NCI-H2171 treated with DMSO at 0.1 percent for 48 hours (cell line): ENCODE measurements around the gene NBPF3.
"Not testable (repeated sequence)": the region's sequence is repeated elsewhere in the genome, so short reads cannot be mapped to it uniquely, and the experiment has no call there.

Source experiments
- DNase-seq: peaks from one replicate; lab custom pipeline; 2025; lab: John Stamatoyannopoulos, UW

NBPF3 gene

DNA sequence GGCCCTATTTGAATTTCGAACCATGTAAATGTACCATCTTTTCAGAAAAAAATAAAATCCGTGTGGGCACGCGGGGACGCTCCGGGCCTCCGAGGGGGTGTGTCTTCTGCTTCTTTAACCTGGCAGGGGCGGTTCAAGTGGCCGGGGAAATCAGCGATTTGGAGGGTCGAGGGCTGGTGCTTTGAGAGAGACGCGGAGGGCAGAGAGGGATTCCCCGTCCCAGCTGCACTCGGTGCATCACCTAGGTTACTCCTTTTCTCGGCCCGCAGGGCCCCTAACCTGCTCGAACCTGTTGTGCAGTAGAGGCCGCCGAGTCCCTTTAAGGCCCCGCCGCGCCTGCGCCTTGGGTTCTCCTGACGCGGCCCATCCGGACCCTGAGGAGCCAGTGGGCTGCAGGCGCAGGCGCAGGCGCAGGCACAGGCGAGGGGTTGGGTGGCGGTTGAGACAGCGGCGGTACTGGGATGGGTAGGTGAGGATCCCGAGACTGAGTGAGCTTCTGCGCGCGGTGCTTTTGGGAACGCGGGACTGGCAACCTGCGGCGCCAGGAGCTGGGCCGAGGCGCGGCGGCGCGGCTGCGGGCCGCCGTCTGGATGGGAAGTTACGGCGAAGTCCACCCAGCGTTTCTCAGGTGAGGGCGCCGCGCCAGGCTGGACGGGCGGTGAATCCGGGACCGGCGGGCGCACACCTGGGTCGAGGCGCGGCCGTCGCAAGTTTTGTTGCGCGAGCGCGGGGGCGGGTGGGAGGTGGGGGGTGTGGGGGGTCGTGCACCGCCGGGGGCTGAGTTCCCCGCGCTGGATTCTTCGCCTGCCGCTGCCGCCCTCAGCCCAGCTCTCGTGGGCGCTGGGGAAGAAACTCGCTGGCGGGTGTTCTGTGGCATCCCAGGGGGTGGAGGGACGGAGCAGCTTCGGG lies at the start of gene NBPF3:
TSS of gene NBPF3 (plus strand) at position 417 of the 909 bp plus-strand sequence. CDS start 4,950 bp downstream, outside the sequence.
- peak; percentile 89 for DNase-seq

DNA sequence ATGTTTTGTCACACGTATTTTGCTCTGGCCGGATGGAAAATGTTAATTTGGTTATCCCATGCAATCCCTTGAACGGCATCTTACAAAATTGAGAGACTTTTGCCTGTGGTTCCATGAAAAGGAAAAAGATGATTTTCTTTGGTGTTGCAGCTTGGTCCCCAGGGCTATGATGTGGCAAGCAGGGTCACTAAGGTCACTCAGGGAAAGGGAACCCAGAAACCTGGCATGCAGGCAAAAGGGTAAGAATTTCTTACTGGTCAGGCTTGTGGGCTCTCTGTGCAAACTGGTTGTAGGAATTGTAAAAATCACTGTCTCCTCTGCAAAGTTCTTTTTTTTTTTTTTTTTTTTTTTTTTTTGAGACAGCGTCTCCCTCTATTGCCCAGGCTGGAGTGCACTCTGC lies 48.4 kb upstream of the NBPF3 start:
- DNase-seq: no peak

DNA sequence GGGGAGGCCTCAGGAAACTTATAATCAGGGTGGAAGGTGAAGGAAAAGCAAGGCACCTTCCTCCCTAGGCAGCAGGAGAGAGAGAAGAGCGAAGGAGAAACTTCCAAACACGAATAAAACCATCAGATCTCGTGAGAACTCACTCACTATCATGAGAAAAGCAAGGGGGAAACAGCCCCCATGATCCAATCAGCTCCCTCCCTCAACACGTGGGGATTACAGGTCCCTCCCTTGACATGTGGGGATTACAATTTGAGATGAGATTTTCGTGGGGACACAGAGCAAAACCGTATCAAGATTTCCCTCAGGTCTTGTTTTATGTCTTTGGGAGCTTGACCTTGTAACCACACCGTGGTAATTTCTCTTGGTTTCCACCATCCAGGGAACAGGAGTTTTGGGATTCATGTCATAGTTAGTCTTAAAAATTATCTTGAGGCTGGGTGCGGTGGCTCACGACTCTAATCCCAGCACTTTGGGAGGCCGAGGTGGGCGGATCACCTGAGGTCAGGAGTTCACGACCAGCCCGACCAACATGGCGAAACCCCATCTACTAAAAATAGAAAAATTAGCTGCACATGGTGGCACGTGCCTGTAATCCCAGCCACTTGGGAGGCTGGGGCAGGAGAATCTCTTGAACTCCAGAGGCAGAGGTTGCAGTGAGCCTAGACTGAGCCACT lies 47.2 kb upstream of the NBPF3 start:
- DNase-seq: no peak

DNA sequence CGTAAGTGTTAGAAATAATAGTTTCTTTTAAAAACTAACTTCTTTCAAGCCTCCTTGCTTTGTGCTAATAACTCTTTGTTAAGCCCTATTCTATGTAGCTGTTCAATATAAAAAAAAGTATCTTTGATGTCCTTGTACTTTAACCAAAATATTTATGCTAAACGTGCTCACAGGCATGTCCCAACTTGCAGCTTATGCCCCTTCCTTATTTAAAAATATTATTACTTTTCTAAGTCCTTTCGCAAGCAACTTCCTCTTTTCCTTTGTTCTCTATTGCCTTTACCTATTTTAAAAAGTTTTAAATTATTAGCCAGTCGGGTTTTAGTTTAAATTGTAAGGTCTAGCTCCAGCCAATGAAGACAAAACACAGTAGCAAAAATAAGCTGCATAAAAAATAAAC lies 43.4 kb upstream of the NBPF3 start:
- no peak for DNase-seq

DNA sequence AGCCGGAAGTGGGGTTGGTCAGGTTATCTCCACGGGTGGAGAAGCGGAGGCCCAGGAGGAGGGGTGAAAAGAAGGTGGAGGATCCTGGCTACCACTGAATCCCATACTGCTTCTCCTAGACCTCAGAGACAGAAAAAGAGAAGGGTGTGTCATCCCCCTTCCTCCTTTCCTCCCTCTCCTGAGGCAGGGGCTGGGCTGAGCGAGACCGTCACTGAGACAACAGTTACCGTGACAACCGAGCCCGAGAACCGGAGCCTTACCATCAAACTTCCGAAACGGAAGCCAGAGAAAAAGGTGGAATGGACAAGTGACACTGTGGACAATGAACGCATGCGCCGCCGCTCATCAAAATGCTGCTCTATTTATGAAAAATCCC lies 42.1 kb upstream of the NBPF3 start:
- DNase-seq: no peak

DNA sequence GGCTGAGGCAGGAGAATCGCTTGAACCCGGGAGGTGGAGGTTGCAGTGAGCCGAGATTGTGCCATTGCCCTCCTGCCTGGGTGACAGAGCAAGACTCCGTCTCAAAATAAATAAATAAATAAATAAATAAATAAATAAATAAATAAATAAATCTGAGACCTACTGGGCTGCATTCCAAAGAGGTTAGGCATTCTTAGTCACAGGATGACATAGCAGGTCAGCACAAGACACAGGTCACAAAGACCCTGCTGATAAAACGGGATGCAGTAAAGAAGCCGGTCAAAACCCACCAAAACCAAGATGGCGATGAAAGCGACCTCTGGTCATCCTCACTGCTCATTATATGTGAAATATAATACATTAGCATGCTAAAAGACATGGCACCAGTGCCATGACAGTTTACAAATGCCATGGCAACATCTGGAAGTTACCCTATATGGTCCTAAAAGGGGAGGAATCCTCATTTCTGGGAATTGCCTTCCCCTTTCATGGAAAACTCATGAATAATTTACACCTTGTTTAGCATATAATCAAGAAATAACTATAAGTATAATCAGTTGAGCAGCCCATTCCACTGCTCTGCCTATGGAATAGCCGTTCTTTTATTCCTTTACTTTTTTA lies 38.1 kb upstream of the NBPF3 start:
- not testable (repeated sequence) for DNase-seq

GRCh38 chr1:21406659-21407058 lies 33.3 kb upstream of the NBPF3 start:
- no peak for DNase-seq

DNA sequence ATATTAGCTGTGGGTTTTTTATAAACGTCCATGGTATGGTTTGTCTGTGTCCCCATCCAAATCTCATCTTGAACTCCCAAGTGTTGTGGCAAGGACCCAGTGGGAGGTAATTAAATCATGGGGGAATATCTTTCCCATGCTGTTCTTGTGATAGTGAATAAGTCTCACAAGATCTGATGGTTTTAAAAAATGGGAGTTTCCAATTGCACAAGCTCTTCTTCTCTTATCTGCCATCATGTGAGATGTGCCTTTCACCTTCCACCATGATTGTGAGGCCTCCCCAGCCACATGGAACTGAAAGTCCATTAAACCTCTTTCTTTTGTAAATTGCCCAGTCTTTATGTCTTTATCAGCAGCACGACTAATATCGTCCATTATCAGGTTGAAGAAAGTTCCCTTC lies 30.0 kb upstream of the NBPF3 start:
- DNase-seq: not testable (repeated sequence)

GRCh38 chr1:21414015-21414414 lies 25.9 kb upstream of the NBPF3 start:
- no peak for DNase-seq

GRCh38 chr1:21420378-21420777 lies 19.6 kb upstream of the NBPF3 start:
- DNase-seq: not testable (repeated sequence)

DNA sequence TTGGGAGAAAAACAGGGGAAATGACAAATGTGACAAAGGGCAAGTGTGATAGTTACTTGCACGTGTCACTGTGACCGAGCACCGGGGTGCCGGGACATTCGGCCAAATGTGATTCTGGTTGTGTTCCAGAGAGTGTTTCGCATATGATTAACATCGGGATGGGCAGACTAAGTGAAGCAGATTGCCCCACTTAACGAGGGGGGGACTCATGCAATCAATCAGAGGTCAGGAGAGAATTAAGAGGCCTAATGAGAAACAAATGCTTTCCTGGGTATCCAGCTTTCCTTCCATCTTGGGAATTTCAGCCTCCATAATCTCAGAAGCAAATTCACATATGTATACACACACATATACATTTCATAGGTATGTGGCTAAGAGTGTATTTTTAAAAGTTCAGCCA lies 18.6 kb upstream of the NBPF3 start:
- not testable (repeated sequence) for DNase-seq

DNA sequence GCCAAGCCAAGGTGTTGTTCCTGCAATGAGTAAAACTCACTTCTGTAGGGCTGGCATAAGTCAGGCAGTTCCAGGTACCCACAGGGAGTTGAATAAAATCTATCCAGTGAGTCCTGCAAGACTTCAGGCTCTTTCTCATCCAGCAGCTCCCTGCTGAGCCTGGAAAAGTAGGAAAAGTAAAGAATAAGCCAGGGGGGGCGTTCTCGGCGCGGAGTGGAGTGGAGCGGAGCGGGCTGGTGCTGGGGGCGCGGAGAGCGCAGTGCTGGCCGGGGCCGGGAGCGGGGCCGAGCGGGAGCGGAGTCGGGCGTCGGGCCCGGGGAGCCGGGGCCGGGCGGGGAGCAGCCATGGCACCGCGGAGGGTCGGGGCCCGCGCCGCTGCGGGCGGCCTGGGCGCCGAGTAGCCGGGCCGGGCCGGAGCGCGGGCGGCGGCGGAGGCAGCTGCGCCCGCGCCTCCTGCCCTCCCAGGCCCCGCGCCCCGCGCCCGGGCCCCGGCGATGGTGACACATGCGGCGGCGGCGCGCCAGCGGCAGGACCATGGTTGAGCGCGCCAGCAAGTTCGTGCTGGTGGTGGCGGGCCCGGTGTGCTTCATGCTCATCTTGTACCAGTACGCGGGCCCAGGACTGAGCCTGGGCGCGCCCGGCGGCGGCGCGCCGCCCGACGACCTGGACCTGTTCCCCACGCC lies 12.0 kb upstream of the NBPF3 start:
- DNase-seq: not testable (repeated sequence)

- DNase-seq: not testable (repeated sequence)
Observed at GRCh38 chr1:21428481-21429073, 11.4 kb upstream of the NBPF3 start.

DNA sequence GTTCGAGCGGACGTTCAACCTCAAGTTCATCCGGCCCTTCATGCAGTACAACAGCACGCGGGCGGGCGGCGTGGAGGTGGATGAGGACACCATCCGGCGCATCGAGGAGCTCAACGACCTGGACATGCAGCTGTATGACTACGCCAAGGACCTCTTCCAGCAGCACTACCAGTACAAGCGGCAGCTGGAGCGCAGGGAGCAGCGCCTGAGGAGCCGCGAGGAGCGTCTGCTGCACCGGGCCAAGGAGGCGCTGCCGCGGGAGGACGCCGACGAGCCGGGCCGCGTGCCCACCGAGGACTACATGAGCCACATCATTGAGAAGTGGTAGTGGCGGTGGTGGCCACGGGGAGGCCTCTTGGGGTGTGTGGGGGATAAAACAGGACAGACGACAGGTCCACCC lies 10.7 kb upstream of the NBPF3 start:
- DNase-seq: not testable (repeated sequence)

DNA sequence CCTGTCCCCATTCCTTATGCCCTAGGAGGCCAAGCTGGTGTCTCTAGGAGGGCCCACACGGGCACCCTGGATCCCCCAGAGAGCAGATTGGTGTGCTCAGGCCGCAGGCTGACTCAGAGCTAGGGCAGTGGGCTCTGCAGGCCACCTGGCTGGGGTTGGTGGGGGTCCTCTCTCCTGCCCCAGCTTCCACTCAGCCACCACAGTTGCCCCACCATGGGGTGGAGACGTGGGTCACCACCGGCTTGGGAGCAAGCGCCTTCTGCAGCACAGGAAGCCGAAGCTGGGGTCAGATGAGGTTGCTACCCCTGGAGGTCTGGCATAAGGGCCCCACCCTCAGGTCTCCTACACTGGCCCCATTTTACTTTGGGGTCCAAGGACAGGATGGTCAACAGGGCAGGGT lies 9.1 kb upstream of the NBPF3 start:
- not testable (repeated sequence) for DNase-seq

- no peak for DNase-seq
Observed at GRCh38 chr1:21434394-21434793, 5.5 kb upstream of the NBPF3 start.

GRCh38 chr1:21435646-21436487 lies 4.1 kb upstream of the NBPF3 start:
- no peak for DNase-seq

GRCh38 chr1:21436488-21437340 lies 3.2 kb upstream of the NBPF3 start:
- DNase-seq: no peak

DNA sequence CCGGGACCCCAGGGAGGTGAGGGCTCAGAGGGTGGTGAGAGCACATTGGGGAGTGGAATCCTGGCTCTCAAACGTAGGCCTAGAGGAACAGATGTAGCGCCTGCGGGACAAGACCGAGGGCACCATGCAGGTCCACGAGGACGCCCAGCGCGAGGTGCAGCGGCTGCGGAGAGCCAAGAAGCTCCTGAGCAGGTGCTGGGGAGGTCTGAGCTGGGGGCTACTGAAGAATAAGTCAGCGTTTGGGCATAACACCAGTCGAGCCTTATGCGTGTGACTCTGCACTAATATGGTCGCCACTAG lies 2.6 kb upstream of the NBPF3 start:
- no peak for DNase-seq

GRCh38 chr1:21438646-21439312 lies 1.2 kb upstream of the NBPF3 start:
- DNase-seq: not testable (repeated sequence)
